Hematopoietic multipotent progenitor cell treated with erythropoietin and hydrocortisone succinate and interleukin-3 and kit ligand, for 4 days (in vitro differentiated cells): Measurements from ENCODE around the gene DCAF4.
A peak's percentile ranks its signal among the peaks of the same experiment; 100 is the strongest.
"Not testable (repeated sequence)": the region's sequence is repeated elsewhere in the genome, so short reads cannot be mapped to it uniquely, and the experiment has no call there.

Source experiments
- DNase-seq: peaks from one replicate; pipeline ENCODE4 v3.0.0-alpha.2; 2015

Gene DCAF4

DNA sequence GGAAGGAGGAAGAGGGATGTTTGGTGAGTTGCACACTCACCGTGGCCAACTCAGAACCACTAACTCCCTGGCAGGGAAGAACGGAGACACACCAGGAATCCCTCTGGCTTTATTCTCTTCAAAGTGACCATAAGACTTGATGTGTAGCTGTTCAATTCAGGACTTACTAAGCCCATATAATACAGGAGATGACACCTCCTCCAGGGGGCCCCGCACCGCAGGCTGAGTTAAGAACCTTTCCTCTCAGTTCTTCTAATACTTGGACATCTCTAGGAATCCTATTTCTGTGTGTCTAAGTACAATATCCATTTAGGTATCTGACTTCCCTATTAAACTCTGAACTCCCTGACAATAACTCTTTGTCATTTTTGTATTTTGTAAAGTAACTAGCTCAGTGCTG lies 49.5 kb downstream of the DCAF4 start:
- peak; percentile 46 for DNase-seq

DNA sequence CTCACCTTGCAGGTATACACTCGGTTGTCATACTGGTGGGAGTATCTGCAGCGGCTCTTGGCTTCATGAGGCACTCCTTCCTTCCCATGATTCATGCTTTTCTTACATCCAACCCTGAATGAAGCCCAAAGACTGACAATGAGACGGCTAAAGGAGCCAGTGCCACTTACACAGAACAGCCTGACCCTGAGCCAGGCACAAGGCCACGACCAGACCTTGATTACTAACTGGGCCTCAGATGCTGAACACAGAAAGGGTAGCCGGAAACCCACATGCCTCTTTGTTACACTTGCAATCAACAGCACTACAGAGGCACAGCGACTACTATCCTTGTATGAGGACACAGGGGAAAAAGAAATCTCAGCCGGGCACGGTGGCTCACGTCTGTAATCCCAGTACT lies 52.6 kb downstream of the DCAF4 start:
- DNase-seq, result no peak

DNA sequence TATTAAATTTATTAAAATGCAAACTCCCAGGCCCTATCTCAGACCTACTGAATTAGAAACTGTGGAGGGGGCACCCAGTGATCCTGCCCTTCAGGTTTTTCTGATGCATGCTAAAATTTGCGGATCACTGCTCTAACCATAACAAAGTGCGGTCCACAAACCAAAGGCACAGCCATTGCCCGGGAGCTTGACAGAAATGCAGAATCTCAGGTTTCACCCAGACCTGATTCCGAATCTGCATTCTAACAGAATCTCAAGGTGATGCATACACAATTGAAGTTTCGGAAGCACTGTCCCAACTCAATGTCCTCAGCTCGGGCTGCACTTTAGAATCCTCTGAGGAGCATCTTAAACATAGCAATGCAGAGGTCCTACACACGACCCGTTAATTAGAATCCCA lies 54.6 kb downstream of the DCAF4 start:
- no peak for DNase-seq

DNA sequence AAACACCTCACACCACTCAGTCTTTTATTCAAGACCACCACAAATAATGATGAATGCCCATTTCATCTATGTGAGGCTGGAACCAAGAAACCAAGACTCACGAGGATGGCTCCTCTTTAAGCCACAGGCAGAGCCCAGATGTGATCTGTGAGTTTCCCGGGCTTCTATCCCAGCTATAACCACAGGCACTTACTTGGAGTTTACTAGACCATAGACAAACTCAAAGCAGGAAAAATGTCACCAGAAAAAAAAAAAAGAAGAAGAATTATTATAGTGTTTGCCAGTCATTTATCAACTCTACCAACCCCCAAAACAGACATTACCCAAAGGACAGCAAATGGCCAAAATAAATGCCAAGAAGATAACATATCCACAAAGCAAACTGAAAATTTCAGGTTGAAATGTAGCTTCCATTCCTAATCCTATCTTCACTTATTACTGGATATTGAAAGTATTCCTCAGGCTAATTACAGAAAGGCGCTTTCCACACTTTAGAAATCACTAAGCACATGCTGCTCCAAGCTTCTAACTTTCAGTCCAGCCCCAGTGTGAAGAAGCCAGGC lies 56.0 kb downstream of the DCAF4 start:
- no peak for DNase-seq

DNA sequence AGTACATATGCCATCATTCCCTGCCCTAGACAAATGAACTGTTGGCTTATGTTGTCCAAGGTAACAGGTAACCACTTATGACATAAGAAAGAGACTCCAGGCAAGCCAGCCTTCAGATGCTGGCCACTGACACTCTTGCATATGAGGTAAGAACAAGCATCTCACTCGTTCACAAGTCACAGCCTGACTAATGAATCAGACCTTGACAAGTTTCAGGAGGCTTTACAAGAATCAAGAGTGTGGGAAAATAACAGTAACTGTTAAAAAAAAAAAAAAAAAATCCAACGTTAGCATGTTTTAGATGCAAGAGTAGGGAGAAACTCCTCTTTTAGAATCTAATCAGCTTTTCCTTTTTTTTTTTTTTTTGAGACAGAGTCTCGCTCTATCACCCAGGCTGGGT lies 60.0 kb downstream of the DCAF4 start:
- no peak for DNase-seq

DNA sequence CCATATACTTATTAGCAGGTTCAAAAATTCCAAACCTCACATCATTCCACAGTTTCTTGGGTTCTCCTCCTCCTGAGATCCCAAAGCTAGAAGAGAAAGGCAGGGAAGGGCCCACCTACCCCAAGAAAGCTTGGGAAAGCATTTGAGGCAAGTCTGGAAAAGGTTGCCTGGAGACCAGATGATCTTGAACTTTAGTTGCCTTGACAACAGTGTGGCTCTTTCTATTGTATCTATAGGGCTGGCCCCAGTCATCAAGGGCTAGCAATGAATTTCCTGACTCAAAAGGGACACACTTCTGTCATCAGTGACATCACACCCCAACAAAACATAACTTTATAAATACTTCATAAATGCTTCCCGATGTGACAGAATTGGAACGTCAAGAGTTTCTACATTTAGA lies 60.6 kb downstream of the DCAF4 start:
- DNase-seq, result no peak

DNA sequence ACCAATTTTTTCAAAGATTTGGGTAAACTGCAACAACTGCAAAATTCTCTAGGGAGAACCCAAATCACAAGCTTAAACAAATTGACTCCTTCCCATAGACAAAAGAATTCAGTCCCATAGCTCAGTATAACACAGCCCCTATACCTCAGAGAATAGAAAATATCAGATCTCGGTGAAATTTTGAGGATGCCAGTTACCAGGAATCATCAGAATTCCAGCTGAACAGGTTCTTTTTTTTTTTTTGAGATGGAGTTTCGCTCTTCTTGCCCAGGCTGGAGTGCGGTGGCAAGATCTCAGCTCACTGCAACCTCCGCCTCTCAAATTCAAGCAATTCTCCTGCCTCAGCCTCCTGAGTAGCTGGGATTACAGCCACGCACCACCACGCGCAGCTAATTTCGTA lies 63.9 kb downstream of the DCAF4 start:
- DNase-seq, result no peak

DNA sequence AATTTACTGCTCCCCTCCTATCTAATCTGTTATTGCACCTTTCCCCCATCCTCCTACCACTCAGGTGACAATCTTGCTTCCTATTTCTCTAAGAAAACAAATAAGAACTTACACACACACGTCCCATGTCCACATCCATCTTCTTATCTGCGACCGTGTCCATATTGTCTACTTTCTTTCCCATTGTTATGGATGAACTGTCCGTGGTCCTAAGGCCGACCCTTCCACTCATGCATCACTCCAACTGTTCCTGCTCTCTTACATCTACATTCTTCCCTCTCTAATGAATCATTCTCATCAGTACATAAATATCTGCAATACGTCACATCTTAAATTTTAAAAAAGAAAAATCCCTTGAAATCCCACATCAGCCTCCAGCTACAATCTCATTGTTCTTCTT lies 70.7 kb downstream of the DCAF4 start:
- no peak for DNase-seq

DNA sequence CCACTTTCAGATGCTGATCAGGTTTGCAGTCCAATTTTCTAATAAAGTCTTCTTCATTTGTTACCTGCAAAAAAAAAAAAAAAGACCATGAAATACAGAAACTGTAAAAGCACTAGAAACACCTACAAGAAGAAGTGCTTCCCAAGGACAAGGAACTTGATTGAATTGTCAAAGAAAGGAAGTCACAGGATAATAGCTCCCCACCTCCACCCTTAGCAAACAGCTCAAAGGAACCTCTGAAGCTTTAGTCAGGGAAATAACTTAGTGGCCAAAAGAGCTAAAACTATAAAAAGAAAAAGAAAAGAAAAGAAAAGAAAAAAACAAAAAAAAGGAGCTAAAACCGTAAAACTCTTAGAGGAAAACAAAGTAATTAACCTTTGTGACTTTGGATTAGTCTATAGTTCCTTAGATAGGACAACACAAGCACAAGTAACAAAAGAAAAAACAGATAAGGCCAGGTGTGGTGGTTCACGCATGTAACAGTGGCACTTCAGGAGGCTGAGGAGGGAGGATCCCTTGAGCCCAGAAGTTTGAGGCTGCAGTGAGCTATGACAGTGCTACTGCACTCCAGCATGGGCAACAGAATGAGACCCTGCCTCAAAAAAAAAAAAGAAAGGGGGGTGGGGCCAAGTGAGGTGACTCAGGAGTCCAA lies 72.1 kb downstream of the DCAF4 start:
- DNase-seq, result no peak

DNA sequence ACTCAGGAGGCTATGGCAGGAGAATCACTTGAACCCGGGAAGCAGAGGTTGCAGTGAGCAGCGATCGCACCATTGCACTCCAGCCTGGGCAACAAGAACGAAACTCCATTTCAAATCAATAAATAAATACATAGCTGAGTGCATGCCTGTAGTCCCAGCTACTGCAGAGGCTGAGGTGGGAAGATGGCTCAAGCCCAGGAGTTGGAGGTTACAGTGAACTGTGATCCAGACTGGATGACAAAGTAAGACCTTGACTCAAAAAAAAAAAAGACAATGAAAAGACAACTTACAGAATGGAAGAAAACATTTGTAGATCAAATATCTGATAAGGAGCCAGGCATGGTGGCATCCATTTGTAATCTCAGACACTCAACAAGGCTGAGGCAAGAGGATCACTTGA lies 73.1 kb downstream of the DCAF4 start:
- no peak for DNase-seq

DNA sequence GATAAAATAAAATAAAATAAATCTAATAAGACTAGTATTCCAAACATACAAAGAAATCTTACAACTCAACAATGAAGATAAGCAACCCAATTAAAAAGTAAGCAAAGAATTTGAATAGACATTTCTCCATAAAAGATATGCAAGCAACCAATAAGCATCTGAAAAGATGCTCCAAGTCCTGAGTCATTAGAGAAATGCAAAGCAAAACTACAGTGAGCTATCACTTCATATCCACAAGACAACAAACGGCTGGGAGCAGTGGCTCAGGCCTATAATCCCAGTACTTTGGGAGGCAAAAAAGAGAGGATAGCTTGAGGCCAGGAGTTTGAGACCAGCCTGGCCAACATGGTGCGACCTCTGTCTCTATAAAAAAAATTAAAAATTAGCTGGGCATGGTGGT lies 73.8 kb downstream of the DCAF4 start:
- no peak for DNase-seq

DNA sequence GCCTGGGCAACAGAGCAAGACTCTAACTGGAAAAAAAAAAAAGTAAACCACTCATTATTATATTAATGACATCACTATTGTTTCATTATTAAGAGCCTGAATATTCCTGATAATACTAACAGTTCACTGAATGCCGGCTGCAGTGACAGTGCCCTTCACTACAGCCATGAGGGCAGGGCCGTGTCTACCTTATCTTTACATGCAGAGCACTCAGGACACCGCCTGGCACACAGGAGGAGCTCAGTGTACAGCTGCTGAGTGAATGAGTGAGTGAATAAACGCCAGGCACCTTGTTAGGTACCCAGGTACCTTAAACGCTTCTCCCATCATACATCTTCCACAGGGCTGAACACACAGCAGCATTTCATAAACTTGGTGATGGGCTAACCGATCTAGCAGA lies 77.4 kb downstream of the DCAF4 start:
- peak; percentile 81 for DNase-seq

DNA sequence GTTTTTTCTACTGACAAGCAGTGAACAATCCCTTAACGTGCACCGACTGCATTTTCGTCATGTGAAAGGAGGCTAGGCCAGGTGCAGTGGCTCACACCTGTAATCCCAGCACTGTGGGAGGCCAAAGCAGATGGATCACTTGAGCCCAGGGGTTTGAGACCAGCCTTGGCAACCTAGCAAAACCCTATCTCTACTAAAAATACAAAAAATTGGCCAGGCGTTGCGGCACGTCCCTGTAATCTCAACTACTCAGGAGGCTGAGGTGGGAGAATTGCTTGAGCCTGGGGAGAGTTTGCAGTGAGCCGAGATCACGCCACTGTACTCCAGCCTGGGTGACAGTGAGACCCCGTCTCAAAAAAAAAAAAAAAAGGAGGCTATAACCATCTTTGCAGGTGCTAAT lies 78.4 kb downstream of the DCAF4 start:
- not testable (repeated sequence) for DNase-seq

DNA sequence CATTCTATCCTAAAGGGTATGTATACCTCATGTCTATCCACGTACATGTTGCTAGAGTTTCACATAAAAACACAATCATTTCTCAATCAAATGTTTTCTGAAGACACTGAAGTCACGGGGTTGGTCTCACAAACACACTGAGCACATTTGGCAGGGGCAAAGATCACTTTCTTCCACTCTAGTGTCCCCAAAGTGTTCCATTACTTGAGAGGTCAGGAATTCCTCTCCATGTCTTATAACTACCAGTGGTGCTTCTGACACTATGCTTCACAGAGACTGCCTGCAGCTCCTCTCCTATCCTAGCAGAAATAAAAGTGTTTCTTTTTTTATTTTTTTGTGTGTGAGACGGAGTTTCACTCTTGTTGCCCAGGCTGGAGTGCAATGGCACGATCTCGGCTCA lies 81.6 kb downstream of the DCAF4 start:
- no peak for DNase-seq

DNA sequence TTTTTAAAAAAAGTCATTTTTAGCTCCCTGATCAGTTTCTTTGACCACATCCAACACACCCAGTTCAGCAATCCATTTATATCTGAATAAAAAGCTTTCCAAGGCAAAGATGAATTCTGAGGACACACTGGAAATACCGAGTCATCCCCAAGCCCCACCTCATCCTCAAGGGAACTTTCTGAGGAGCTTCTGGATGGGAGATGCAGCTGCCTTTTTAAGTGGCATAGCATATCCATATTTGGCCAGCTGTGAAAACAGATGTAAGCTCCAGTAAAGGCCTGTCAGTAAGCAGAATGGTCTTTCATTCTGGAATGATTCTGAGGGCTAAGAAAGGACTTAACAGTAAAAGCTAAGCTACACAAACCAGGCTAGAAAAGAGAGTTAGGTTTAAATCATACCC lies 82.2 kb downstream of the DCAF4 start:
- DNase-seq, result no peak
